ENCODE measurements around the gene CHD6.

Gene CHD6

DNA sequence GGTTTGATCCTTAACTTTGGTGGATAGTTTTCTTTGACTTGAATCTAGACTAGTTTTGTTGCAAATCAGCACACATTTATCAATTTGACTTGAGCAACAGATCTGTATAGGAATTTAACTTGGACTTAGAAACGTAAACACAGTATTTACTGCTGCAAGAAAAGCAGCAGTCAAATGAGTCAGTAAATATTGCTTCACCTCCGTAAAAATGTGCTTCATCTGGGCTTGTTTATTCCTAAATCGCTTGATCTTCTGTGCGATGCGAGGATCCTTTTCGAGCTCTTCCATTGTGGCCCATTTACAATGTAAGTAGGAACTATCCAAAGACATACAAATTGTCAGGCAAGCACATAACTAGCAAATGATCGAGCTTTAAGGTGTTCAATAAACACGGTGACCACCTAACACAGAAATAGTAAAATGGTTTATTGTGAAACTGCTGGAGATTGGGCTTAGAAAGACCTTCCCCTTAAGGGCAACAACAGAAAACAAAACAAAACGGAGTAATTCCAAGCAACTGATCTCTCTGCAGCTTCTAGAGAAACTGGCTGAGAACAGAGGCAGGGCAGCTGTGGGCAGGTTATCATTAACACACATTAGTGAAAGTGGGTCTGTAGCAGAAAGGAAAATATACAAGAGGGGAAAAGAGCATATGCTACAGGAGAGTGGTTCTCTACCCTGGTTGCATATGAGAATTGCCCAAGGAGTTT lies 120.8 kb downstream of the CHD6 start:
- H3K4me3 ChIP-seq (ENCODE audit: insufficient read length, low read depth) = no peak overlapping the region
- no peaks in the 10 kb centered on the region for H3K27me3 ChIP-seq (ENCODE audit: insufficient read depth, insufficient read length)
- no peak overlapping the region for H3K9ac ChIP-seq (ENCODE audit: insufficient read length, low read depth)
- TF ChIP-seq ZNF274 (IDR thresholded peaks at IDR 0.05; ENCODE audit: low read depth, low read length) (no peak), YY1 (IDR thresholded peaks at IDR 0.05; ENCODE audit: insufficient read depth, insufficient read length) (no peak), SUZ12 (IDR thresholded peaks at IDR 0.05; ENCODE audit: extremely low read depth, insufficient read depth, insufficient read length) (no peak)
- H3K36me3 ChIP-seq (ENCODE audit: insufficient read depth, insufficient read length, low read length) = peaks cover 34% of the 10 kb centered on the region
- no peaks in the 10 kb centered on the region for H3K4me1 ChIP-seq (ENCODE audit: insufficient read depth, insufficient read length)
- DNase-seq (ENCODE audit: low read depth, low spot score) = no peak
- no peaks in the 10 kb centered on the region for H3K9me3 ChIP-seq (ENCODE audit: insufficient read depth, low read length)

GRCh38 chr20:41494451-41494850 lies 123.7 kb downstream of the CHD6 start:
- Histone ChIP-seq H3K4me3 (ENCODE audit: insufficient read length, low read depth) (no peak overlapping the region), H3K4me1 (ENCODE audit: insufficient read depth, insufficient read length) (no peaks in the 10 kb centered on the region), H3K9ac (ENCODE audit: insufficient read length, low read depth) (no peak overlapping the region), H3K9me3 (ENCODE audit: insufficient read depth, low read length) (no peaks in the 10 kb centered on the region), H3K27me3 (ENCODE audit: insufficient read depth, insufficient read length) (no peaks in the 10 kb centered on the region), H3K36me3 (ENCODE audit: insufficient read depth, insufficient read length, low read length) (peaks cover 58% of the 10 kb centered on the region)
- no peak for DNase-seq (ENCODE audit: low read depth, low spot score)
- TF ChIP-seq YY1 (IDR thresholded peaks at IDR 0.05; ENCODE audit: insufficient read depth, insufficient read length) (no peak), ZNF274 (IDR thresholded peaks at IDR 0.05; ENCODE audit: low read depth, low read length) (no peak), SUZ12 (IDR thresholded peaks at IDR 0.05; ENCODE audit: extremely low read depth, insufficient read depth, insufficient read length) (no peak)

GRCh38 chr20:41483553-41483930 lies 134.6 kb downstream of the CHD6 start:
- Histone ChIP-seq H3K27me3 (ENCODE audit: insufficient read depth, insufficient read length) (no peaks in the 10 kb centered on the region), H3K4me3 (ENCODE audit: insufficient read length, low read depth) (no peak overlapping the region), H3K36me3 (ENCODE audit: insufficient read depth, insufficient read length, low read length) (peaks cover 49% of the 10 kb centered on the region), H3K9ac (ENCODE audit: insufficient read length, low read depth) (no peak overlapping the region), H3K9me3 (ENCODE audit: insufficient read depth, low read length) (no peaks in the 10 kb centered on the region), H3K4me1 (ENCODE audit: insufficient read depth, insufficient read length) (no peaks in the 10 kb centered on the region)
- DNase-seq (ENCODE audit: low read depth, low spot score) = no peak
- no peak for TF ChIP-seq SUZ12 (IDR thresholded peaks at IDR 0.05; ENCODE audit: extremely low read depth, insufficient read depth, insufficient read length)
- no peak for TF ChIP-seq YY1 (IDR thresholded peaks at IDR 0.05; ENCODE audit: insufficient read depth, insufficient read length)
- TF ChIP-seq ZNF274 (IDR thresholded peaks at IDR 0.05; ENCODE audit: low read depth, low read length) = no peak

DNA sequence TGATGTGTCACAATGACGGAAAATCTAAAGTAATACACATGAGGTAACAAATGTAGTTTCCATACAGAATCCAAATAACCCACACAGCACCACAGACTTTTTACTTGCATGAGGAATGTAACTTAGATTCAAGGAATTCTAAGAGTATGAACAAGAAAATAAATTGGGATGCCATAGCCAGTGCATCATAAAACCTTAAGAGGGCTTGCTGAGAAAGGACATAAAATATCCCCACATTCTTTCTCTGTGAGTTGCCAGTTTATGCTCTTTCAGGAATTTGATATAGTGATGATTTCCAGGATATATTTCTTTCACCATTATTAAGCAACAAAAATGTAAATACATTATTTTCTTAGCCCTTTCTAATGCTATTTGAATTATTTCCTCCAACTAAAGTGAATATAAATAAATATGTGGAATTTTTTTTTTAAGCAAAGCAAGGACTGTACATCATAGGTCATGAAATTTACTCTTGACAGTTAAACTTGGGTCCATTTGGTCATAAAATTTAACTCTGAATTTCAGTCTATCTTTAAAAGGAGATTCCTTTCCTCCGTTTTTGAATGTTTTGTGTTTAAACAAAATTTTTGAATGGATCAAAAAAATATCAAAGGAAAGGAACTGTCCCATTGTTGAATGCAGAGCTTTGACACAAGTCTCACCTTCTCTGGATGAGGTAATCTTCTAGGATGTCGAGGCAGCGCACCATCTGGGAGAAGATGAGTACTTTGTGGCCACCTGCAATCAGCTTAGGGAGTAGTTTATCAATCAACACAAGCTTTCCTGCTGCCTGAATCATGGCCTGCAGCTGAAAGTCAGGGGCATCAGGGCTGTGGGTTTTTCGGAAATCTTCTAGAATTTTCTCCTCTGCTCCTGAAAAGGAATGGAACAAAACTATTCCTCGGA lies 135.3 kb downstream of the CHD6 start:
- TF ChIP-seq SUZ12 (IDR thresholded peaks at IDR 0.05; ENCODE audit: extremely low read depth, insufficient read depth, insufficient read length) = no peak
- TF ChIP-seq ZNF274 (IDR thresholded peaks at IDR 0.05; ENCODE audit: low read depth, low read length) = no peak
- no peak for TF ChIP-seq YY1 (IDR thresholded peaks at IDR 0.05; ENCODE audit: insufficient read depth, insufficient read length)
- H3K9me3 ChIP-seq (ENCODE audit: insufficient read depth, low read length) = no peaks in the 10 kb centered on the region
- H3K9ac ChIP-seq (ENCODE audit: insufficient read length, low read depth) = no peak overlapping the region
- no peak for DNase-seq (ENCODE audit: low read depth, low spot score)
- H3K4me3 ChIP-seq (ENCODE audit: insufficient read length, low read depth) = no peak overlapping the region
- H3K4me1 ChIP-seq (ENCODE audit: insufficient read depth, insufficient read length) = no peaks in the 10 kb centered on the region
- no peaks in the 10 kb centered on the region for H3K27me3 ChIP-seq (ENCODE audit: insufficient read depth, insufficient read length)
- H3K36me3 ChIP-seq (ENCODE audit: insufficient read depth, insufficient read length, low read length) = peaks cover 45% of the 10 kb centered on the region

DNA sequence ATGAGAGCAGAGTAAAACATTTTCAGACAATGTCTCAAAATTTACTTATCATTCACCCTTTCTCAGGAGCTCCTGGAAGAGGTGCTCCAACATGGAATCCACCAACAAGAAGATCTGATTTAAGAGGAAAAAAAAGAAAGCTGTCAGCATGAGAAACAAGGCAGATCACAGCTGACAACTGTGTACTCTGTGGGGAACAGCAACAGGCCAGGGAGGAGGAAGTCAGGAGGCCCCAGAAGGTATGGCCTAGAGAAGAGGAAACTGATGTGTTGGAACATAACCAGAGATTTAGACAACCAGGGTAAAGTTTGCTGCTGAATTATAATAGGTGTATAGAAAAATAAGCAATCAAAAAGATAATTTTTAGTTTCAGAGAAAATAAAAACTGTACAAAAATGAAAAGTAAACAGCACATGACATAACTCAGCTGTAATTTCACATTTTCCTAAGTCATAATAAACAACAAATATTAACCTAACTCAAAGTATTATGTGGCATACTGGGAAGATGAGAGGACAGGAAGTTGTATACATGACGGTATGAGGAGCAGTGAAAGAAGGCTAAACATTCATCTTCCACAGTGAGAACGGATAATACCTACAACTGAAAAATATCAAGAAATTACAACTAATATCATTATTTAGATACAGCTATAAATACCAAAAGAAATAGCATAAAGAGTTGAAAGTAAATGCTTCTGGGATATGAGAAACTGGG lies 138.0 kb downstream of the CHD6 start:
- DNase-seq (ENCODE audit: low read depth, low spot score) = no peak
- Histone ChIP-seq H3K36me3 (ENCODE audit: insufficient read depth, insufficient read length, low read length) (peaks cover 24% of the 10 kb centered on the region), H3K9ac (ENCODE audit: insufficient read length, low read depth) (no peak overlapping the region), H3K27me3 (ENCODE audit: insufficient read depth, insufficient read length) (no peaks in the 10 kb centered on the region), H3K9me3 (ENCODE audit: insufficient read depth, low read length) (no peaks in the 10 kb centered on the region), H3K4me3 (ENCODE audit: insufficient read length, low read depth) (no peak overlapping the region), H3K4me1 (ENCODE audit: insufficient read depth, insufficient read length) (no peaks in the 10 kb centered on the region)
- TF ChIP-seq YY1 (IDR thresholded peaks at IDR 0.05; ENCODE audit: insufficient read depth, insufficient read length) (no peak), ZNF274 (IDR thresholded peaks at IDR 0.05; ENCODE audit: low read depth, low read length) (no peak), SUZ12 (IDR thresholded peaks at IDR 0.05; ENCODE audit: extremely low read depth, insufficient read depth, insufficient read length) (no peak)

GRCh38 chr20:41479113-41479512 lies 139.1 kb downstream of the CHD6 start:
- no peak for DNase-seq (ENCODE audit: low read depth, low spot score)

More at GRCh38 chr20:41479113-41479512, 139.1 kb downstream of the CHD6 start:
- Histone ChIP-seq H3K9me3 (ENCODE audit: insufficient read depth, low read length) (no peaks in the 10 kb centered on the region), H3K4me3 (ENCODE audit: insufficient read length, low read depth) (no peak overlapping the region), H3K9ac (ENCODE audit: insufficient read length, low read depth) (no peak overlapping the region), H3K27me3 (ENCODE audit: insufficient read depth, insufficient read length) (no peaks in the 10 kb centered on the region), H3K36me3 (ENCODE audit: insufficient read depth, insufficient read length, low read length) (peaks cover 15% of the 10 kb centered on the region), H3K4me1 (ENCODE audit: insufficient read depth, insufficient read length) (no peaks in the 10 kb centered on the region)
- TF ChIP-seq SUZ12 (IDR thresholded peaks at IDR 0.05; ENCODE audit: extremely low read depth, insufficient read depth, insufficient read length) = no peak
- no peak for TF ChIP-seq YY1 (IDR thresholded peaks at IDR 0.05; ENCODE audit: insufficient read depth, insufficient read length)
- no peak for TF ChIP-seq ZNF274 (IDR thresholded peaks at IDR 0.05; ENCODE audit: low read depth, low read length)

All from NT2/D1 (cell line).